ENCODE measurements around the gene MBD3L2B.
"Not testable (repeated sequence)": the region's sequence is repeated elsewhere in the genome, so short reads cannot be mapped to it uniquely, and the experiment has no call there.

- not testable (repeated sequence) for TF ChIP-seq CTCF (IDR thresholded peaks at IDR 0.05); USF2 (IDR thresholded peaks at IDR 0.05); POLR2A (IDR thresholded peaks at IDR 0.05; ENCODE audit: low read length)
Observed at GRCh38 chr19:7041563-7041962, 20.3 kb upstream of the MBD3L2B start.

All from A549 (cell line).